Astrocyte (in vitro differentiated cells and primary cell): ENCODE results near the gene RASL10B.

Experiments used
- CTCF ChIP-seq: IDR thresholded peaks from 2 replicates; pipeline ENCODE4 v1.5.1; 2011; ENCODE audit warnings: low read depth, mild to moderate bottlenecking, inconsistent platforms, low read length, moderate library complexity; ENCODE audit not compliant: insufficient read depth
- EZH2 ChIP-seq: IDR thresholded peaks from 2 replicates; pipeline ENCODE4 v1.6.1; 2012; ENCODE audit warnings: mild to moderate bottlenecking, low read length, inconsistent platforms; ENCODE audit not compliant: insufficient read depth

DNA sequence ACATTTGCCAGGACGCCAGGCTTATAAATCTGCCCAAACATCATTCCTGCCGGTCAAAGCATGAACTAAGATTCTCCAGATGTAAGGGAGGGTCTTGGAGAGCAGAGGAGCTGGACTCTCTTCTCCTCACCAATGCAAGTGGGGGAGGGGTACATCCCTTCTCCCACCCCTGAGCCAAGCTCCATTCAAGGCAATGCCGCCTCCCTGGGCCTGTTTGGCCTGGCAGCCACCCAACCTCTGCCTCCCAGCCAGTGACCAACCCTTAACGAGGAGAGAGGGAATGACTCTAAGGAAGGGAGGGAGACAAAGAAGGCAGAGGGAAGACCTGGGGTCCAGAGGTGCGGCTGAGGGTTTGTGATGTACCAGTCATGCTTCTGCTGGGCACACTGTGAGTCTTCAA, 43.1 kb downstream of the RASL10B start:
- no peak for TF ChIP-seq CTCF
- no peak for TF ChIP-seq EZH2
